Cerebellar cortex (tissue), 1 donor: ENCODE data around the gene RABGAP1.

Experiments
- DNase-seq: peaks from one replicate; pipeline ENCODE4 v3.0.0-alpha.2; 2015; ENCODE audit warnings: low spot score

The RABGAP1 gene

GRCh38 chr9:123008909-123009308 is 68.1 kb downstream of the RABGAP1 start:
- DNase-seq, result no peak

DNA sequence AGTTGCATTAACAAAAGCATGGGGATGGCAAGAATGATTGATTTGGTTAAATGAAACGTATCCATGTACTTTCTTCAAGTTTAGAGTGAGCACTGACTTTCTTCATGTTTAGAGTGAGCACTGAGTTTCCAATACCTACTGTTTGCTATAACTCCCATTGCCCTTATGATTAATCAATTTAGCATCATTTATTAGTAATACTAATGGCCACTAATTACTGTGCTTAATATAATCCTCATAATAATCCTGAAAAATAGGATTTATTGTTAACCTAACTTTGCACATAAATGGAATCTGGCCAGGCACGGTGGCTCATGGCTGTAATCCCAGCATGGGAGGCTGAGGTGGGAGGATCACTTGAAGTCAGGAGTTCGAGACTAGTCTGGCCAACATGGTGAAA is 70.6 kb downstream of the RABGAP1 start:
- DNase-seq, result no peak

DNA sequence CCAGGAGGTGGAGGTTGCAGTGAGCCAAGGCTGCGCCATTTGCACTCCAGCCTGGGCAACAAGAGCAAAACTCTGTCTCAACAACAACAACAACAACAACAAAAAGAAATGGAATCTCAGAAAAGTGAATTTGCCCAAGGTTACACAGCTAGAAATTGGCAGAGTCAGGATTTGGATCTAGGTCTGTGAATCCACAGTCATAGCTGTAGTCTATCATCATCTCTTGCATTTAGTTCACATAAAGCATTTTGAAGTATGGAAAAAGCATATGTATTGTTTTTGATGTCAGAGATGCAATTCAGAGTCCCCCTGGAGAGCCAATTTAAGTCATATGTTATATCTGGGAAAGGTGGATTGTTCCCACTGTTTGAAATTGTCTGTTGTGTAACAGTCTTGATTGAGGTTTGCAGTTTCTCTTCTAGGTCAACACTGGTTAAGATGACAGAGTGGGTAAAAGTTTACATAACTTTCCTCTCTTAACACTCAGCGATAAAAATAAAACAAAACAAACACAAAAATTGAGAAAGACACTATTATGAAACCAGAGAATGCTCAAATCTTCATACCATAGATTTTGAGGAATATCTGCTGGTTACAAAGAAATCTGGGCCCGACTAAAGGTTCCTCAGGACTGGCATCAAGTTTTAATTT is 71.2 kb downstream of the RABGAP1 start:
- DNase-seq, result no peak

- DNase-seq, result no peak
These were observed 75.8 kb downstream of the RABGAP1 start for GRCh38 chr9:123016631-123017030.

DNA sequence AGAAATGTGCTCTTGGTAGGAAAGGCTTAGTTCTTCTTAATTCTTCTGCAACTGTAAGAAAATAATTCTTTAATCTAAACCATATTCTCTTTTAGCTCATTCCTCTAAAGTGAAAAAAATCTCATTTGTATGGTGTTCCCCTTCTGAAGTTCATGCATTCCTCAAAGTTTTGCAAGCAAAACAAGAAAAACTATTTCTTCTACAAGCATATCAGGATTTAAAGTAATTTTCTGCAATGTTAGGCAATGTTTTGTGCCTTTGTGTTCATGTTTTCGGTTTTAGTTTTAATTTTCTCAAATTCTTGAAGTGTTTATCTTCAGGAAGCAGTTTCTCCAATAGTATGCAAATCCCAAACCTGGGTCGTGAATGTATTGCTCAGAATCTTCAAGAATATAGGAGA is 80.0 kb downstream of the RABGAP1 start:
- no peak for DNase-seq

- no peak for DNase-seq
These were observed 85.6 kb downstream of the RABGAP1 start for GRCh38 chr9:123026425-123026824.

DNA sequence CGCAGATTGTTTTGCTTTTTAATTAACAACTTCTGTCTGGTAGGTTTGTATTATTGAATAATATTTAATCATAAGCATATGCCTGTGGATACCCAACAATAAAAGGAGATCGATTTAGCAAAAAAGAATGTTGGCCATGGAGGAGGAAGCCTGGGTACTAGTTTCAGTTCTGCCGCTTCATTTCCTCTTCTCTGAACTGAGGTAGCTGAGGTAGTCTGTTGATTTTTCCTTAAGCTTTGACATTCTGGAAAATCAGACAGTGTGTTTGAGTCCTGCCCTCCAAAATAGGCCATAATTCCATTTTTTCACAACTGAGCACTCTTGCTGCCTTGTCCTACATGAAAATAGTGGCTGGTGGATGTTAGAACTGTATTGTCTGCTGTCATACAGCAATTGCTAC is 86.7 kb downstream of the RABGAP1 start:
- DNase-seq, result no peak

GRCh38 chr9:123028136-123028535 is 87.3 kb downstream of the RABGAP1 start:
- DNase-seq, result no peak

- DNase-seq, result no peak
These were observed 88.2 kb downstream of the RABGAP1 start for GRCh38 chr9:123028973-123029372.

GRCh38 chr9:123031963-123032362 is 91.1 kb downstream of the RABGAP1 start:
- DNase-seq, result no peak

DNA sequence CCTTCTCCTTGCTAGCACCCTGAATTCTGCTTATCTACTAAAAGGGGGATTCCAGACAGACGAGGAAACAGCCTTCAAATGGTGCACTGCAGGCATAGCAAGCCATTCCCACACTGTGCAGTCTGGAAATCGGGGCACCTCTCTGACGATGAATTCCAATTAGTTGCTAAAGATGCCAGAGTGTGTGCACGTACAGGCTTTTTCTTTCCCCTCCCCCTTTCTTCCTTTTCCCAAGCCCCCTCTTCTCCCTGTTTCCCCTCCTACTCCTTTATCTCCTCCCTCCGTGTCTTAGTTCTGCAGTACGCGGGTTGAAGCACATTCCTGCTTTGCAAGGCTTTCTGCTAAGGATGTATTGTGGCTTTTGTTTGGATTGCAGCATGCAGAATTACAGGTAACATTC is 92.5 kb downstream of the RABGAP1 start, which contains the start of gene GPR21:
Gene GPR21, plus strand, starts transcription at position 316 of the 400 bp plus-strand sequence. CDS start 900 bp downstream, outside the sequence.
- DNase-seq, result peak; percentile 32

GRCh38 chr9:123033864-123034601 is 93.2 kb downstream of the RABGAP1 start:
- DNase-seq, result peak; percentile 62

GRCh38 chr9:123034881-123035510 is 94.2 kb downstream of the RABGAP1 start:
- no peak for DNase-seq

DNA sequence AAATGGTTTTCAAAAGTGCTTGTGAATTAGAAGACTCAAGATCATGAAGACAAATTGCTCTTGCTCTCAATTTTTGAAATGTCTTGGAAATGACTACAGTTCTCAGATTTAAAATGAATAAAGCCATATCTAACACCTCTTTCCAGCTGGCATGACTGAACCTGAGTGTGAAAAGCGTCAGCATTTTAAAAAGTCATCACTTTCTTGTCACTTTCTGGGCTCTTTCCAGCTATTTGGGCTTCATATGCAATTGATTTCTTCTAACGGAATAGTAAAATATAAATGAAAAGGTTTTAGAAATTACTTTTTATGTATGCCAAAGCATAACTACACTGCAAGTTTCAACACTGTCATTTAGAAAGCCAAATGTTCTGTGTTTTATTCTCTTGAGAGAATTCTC is 95.0 kb downstream of the RABGAP1 start:
- no peak for DNase-seq

DNA sequence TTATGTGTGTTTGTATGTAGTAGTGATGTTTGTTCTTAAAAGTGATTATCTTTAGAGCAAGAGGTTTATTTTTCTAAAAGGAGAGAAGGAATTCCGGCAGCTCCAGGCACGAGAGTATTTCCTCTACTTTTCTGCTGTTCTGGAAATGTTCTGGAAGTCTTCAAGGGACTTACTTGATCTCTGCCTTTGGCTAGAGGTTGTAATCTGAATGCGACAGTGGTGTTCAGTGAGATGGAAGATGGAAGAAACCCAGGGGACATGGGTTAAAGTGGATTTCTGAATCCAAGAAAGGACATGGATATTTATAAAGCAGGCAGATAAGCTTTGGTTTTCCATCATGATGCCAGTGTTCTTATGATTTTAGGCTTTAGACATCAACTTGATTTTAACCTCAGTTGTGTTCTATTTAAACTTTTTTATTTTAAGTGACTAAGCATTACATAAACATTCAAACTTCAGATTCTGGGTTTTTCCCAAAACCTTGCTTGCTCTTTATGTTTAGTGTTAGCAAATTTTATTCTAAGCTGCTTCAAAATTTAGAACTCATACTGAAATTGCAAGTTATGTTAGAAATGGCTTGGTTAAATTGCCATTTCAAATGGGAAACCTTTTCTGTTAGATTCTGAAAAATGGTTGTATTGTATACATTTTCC is 96.2 kb downstream of the RABGAP1 start:
- no peak for DNase-seq

GRCh38 chr9:123039617-123040219 is 98.9 kb downstream of the RABGAP1 start:
- DNase-seq, result no peak

- no peak for DNase-seq
These were observed 100.0 kb downstream of the RABGAP1 start for GRCh38 chr9:123040801-123041200.

DNA sequence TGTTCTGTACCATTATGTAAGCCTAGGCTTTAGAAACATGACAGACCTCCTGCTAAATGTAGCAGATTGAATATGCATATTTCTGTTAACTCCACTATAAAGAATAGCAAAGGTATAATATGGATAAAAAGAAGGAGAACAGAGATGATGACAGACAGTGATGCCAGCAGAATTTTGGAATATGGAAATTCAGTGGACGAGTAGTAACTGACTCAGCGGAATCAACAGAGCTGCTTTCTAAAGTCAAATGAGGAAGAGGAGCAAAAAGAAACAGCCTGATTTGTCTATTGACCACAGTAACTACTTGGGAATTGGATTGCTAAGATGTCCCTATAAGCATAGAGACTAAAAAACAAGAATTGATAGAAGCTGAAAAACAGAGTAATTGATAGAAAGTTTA is 100.7 kb downstream of the RABGAP1 start:
- no peak for DNase-seq

- DNase-seq, result no peak
These were observed 102.5 kb downstream of the RABGAP1 start for GRCh38 chr9:123043081-123043939.

DNA sequence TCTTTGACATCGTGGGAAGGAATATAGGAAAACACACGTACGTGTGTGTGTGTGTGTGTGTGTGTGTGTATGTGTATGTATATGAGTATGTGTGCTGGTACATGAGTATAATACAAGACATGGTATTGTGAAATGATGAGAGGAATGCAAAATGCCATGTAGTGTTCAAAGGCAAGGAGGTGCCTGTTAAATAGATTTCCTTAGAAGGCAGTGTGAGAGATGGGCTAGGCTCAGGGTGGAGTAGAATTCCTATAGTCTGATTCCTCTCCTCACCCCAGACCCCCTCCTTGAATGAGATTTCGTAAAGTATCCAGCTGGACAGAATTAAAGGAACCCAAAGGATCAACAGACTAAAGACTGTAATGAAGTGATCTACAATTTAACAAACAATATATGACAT is 103.8 kb downstream of the RABGAP1 start:
- DNase-seq, result no peak
